CD4-positive, alpha-beta T cell (primary cell): Measurements from ENCODE around the gene SRGAP1. TPM values are rescaled to one million over a fixed set of nuclear protein-coding genes. Genes with fewer than 3 reads are reported as not detected.

Experiments used
- ATAC-seq: fragments of 200-7000 bp; cut with Tn5 transposase; one replicate; pipeline ENCODE4 v1.10.0; 2022; ENCODE audit warnings: mild to moderate bottlenecking; ENCODE audit not compliant: poor library complexity
- CTCF ChIA-PET: fragments of 350-600 bp; sonication (Branson Sonifier 250); formaldehyde crosslinking; loops from one replicate; lab custom pipeline; 2021; ENCODE audit warnings: antibody characterized with exemption, inconsistent platforms; lab: Charles Lee
- POLR2A ChIA-PET: fragments of 350-600 bp; sonication (Branson Sonifier 250); formaldehyde crosslinking; loops from one replicate; lab custom pipeline; 2021; ENCODE audit warnings: antibody characterized with exemption, inconsistent platforms; lab: Charles Lee
- DNase-seq, 14 experiments: peaks; one replicate each; pipeline ENCODE4 v3.0.0-alpha.2; 2013 to 2020; ENCODE audit warnings: mixed read lengths in 2 of 14
- H3K27ac ChIP-seq, 2 donors: one replicate each; pipeline versions ENCODE4 v1.5.1 to v1.7.0; 2013; ENCODE audit warnings: low read length in 2 of 2, low read depth in 1 of 2, mild to moderate bottlenecking in 1 of 2
- H3K27me3 ChIP-seq, 2 experiments: 1 replicate in 1 of 2; 2 replicates in 1 of 2; pipeline versions ENCODE4 v1.6.1 to v1.7.0; 2013; ENCODE audit warnings: low read length in 2 of 2, control low read depth in 1 of 2, mild to moderate bottlenecking in 1 of 2, moderate library complexity in 1 of 2; ENCODE audit not compliant: insufficient read depth in 2 of 2, control insufficient read depth in 1 of 2
- H3K36me3 ChIP-seq: one replicate; pipeline ENCODE4 v1.6.1; 2013; ENCODE audit warnings: low read length, control low read depth; ENCODE audit not compliant: insufficient read depth
- H3K4me1 ChIP-seq: one replicate; pipeline ENCODE4 v1.6.1; 2013; ENCODE audit warnings: low read length, control low read depth; ENCODE audit not compliant: insufficient read depth
- H3K4me3 ChIP-seq: one replicate; pipeline ENCODE4 v1.5.1; 2013; ENCODE audit warnings: mild to moderate bottlenecking, low read length, moderate library complexity
- H3K9me3 ChIP-seq, 2 experiments: 1 replicate in 1 of 2; 2 replicates in 1 of 2; pipeline versions ENCODE4 v1.6.1 to v1.7.0; 2013; ENCODE audit warnings: low read length in 2 of 2, mild to moderate bottlenecking in 2 of 2, control low read depth in 1 of 2, moderate library complexity in 1 of 2; ENCODE audit not compliant: control insufficient read depth in 1 of 2, insufficient read depth in 1 of 2
- H3K27ac Mint-ChIP-seq: one replicate; pipeline ENCODE4 v1.8.0; 2020; ENCODE audit warnings: mixed read lengths
- H3K27me3 Mint-ChIP-seq: one replicate; pipeline ENCODE4 v1.8.0; 2021; ENCODE audit warnings: mixed read lengths
- H3K36me3 Mint-ChIP-seq: one replicate; pipeline ENCODE4 v1.8.0; 2021; ENCODE audit warnings: low read depth, mixed read lengths
- H3K4me1 Mint-ChIP-seq: one replicate; pipeline ENCODE4 v1.8.0; 2021; ENCODE audit warnings: low read depth, mixed read lengths
- H3K4me3 Mint-ChIP-seq: one replicate; pipeline ENCODE4 v1.8.0; 2020; ENCODE audit warnings: mild to moderate bottlenecking, mixed read lengths
- H3K9me3 Mint-ChIP-seq: one replicate; pipeline ENCODE4 v1.8.0; 2020; ENCODE audit warnings: mixed read lengths
- intact Hi-C, 2 experiments: fragments of 100-400 bp; cut with DNase I in 1 of 2; cut with micrococcal nuclease in 1 of 2; formaldehyde crosslinking; loops; one replicate each; pipeline versions ENCODE4 v1.15.1 to v1.9.0; 2023 to 2025; cut with DNase I, micrococcal nuclease
- total RNA-seq, 174 experiments: library from RNA in 2 of 174; stranded (reverse) in 2 of 174; gene quantifications; one replicate each; pipeline ENCODE4 v1.2.3 and lab custom pipeline; 2021 to 2026
- TF ChIP-seq, protein P1 (sequence below): fragments of 200-600 bp; IDR thresholded peaks from one replicate; pipeline ENCODE4 v1.8.0; 2022; ENCODE audit warnings: antibody characterized with exemption, mild to moderate bottlenecking

SRGAP1 gene
- total RNA-seq, 2 experiments from 2014 or later, result 0.03 TPM; not detected in 1

DNA sequence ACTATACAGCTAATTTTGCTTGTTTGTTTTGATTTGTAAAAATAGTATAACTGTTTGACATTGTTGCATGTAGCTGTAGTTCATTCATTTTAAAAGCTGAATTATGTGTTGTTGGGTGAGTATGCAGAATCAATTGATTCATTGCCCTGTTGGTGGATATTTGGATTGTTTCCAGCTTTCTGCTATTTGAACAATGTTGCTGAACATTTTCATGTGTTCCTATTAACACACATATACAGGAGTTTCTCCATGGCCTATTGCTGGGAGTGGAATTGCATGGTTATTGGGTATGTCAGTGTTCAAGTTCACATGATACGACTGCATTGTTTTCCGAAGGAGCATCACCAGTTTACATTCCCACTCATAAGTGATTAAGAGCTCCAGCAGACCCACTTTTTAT lies 75.3 kb downstream of the SRGAP1 start:
- Histone ChIP-seq H3K27me3 (no peaks in the 10 kb centered on the region), H3K4me1 (no peaks in the 10 kb centered on the region), H3K36me3 (no peaks in the 10 kb centered on the region), H3K27ac (no peak overlapping the region), H3K4me3 (no peak overlapping the region), H3K9me3 (no peaks in the 10 kb centered on the region)
- intact Hi-C loops, result no loop called here
- H3K4me1 Mint-ChIP-seq, result no peaks in the 10 kb centered on the region
- H3K27me3 Mint-ChIP-seq, result no peaks in the 10 kb centered on the region
- no peak overlapping the region for H3K4me3 Mint-ChIP-seq
- ChIA-PET CTCF (no interaction called here), POLR2A (no interaction called here)
- ATAC-seq (no peak), DNase-seq (no peak)
- H3K9me3 Mint-ChIP-seq, result no peaks in the 10 kb centered on the region
- no peaks in the 10 kb centered on the region for H3K36me3 Mint-ChIP-seq
- TF ChIP-seq, protein P1, sequence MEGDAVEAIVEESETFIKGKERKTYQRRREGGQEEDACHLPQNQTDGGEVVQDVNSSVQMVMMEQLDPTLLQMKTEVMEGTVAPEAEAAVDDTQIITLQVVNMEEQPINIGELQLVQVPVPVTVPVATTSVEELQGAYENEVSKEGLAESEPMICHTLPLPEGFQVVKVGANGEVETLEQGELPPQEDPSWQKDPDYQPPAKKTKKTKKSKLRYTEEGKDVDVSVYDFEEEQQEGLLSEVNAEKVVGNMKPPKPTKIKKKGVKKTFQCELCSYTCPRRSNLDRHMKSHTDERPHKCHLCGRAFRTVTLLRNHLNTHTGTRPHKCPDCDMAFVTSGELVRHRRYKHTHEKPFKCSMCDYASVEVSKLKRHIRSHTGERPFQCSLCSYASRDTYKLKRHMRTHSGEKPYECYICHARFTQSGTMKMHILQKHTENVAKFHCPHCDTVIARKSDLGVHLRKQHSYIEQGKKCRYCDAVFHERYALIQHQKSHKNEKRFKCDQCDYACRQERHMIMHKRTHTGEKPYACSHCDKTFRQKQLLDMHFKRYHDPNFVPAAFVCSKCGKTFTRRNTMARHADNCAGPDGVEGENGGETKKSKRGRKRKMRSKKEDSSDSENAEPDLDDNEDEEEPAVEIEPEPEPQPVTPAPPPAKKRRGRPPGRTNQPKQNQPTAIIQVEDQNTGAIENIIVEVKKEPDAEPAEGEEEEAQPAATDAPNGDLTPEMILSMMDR, result no peak
- H3K27ac Mint-ChIP-seq, result no peak overlapping the region

GRCh38 chr12:63921157-63921556 lies 76.7 kb downstream of the SRGAP1 start:
- DNase-seq, result no peak
- POLR2A ChIA-PET, result no interaction called here
- Mint-ChIP-seq H3K4me1 (no peaks in the 10 kb centered on the region), H3K4me3 (no peak overlapping the region), H3K27me3 (no peaks in the 10 kb centered on the region), H3K27ac (no peak overlapping the region), H3K9me3 (no peaks in the 10 kb centered on the region), H3K36me3 (no peaks in the 10 kb centered on the region)
- Histone ChIP-seq H3K4me1 (no peaks in the 10 kb centered on the region), H3K9me3 (no peaks in the 10 kb centered on the region), H3K27ac (no peak overlapping the region), H3K27me3 (no peaks in the 10 kb centered on the region), H3K36me3 (no peaks in the 10 kb centered on the region), H3K4me3 (no peak overlapping the region)
- intact Hi-C loops, result no loop called here
- no peak for ATAC-seq
- CTCF ChIA-PET, result interaction anchor here (2.2 kb wide), 1 partner anchor 10 kb away, joined by 4 read pairs; no protein-coding TSS in a partner anchor
- TF ChIP-seq, protein P1, result no peak

- CTCF ChIA-PET, result no interaction called here
Measured at GRCh38 chr12:63922474-63922873, 78.0 kb downstream of the SRGAP1 start.

More at GRCh38 chr12:63922474-63922873, 78.0 kb downstream of the SRGAP1 start:
- DNase-seq (no peak), ATAC-seq (no peak)
- TF ChIP-seq, protein P1, result no peak
- Mint-ChIP-seq H3K27me3 (peaks cover 4% of the 10 kb centered on the region), H3K36me3 (no peaks in the 10 kb centered on the region), H3K4me3 (no peak overlapping the region), H3K4me1 (no peaks in the 10 kb centered on the region), H3K9me3 (no peaks in the 10 kb centered on the region), H3K27ac (no peak overlapping the region)
- Histone ChIP-seq H3K27me3 (no peaks in the 10 kb centered on the region), H3K36me3 (no peaks in the 10 kb centered on the region), H3K9me3 (no peaks in the 10 kb centered on the region), H3K27ac (no peak overlapping the region), H3K4me1 (no peaks in the 10 kb centered on the region), H3K4me3 (no peak overlapping the region)
- intact Hi-C loops, result no loop called here
- POLR2A ChIA-PET, result no interaction called here
